Adrenal gland (tissue), 12 donors: ENCODE results near the gene CRADD. TPM values are rescaled to one million over a fixed set of nuclear protein-coding genes. Genes with fewer than 3 reads are reported as not detected.

Experiments used
- DNase-seq, 7 donors: peaks; one replicate each; pipeline ENCODE4 v3.0.0-alpha.2; 2019 to 2020
- H3K27ac ChIP-seq, 5 donors: fragments of 200-600 bp; sonication (generic) in 4 of 5; 1 replicate in 3 of 5; 2 replicates in 2 of 5; pipeline versions ENCODE4 v1.5.1 to v1.8.0; 2016 to 2020; ENCODE audit warnings: mild to moderate bottlenecking in 1 of 5
- H3K27me3 ChIP-seq: fragments of 200-600 bp; 2 replicates; pipeline ENCODE4 v1.8.0; 2021
- H3K36me3 ChIP-seq, 2 donors: fragments of 200-600 bp; replicated peaks in 1 of 2; 1 replicate in 1 of 2; 2 replicates in 1 of 2; pipeline versions ENCODE4 v1.5.1 to v1.8.0; 2018 to 2022
- H3K4me1 ChIP-seq, 2 donors: fragments of 200-600 bp; replicated peaks in 1 of 2; 1 replicate in 1 of 2; 2 replicates in 1 of 2; pipeline versions ENCODE4 v1.5.1 to v1.8.0; 2018 to 2021
- H3K4me3 ChIP-seq, 4 donors: fragments of 200-600 bp; sonication (generic) in 3 of 4; one replicate each; pipeline ENCODE4 v1.5.1; 2016 to 2018
- H3K9me3 ChIP-seq, 3 donors: fragments of 200-600 bp; sonication (generic) in 1 of 3; replicated peaks in 1 of 3; 1 replicate in 2 of 3; 2 replicates in 1 of 3; pipeline versions ENCODE4 v1.5.1 to v1.8.0; 2016 to 2021
- POLR2A ChIP-seq, 2 donors: fragments of 450-650 bp; IDR thresholded peaks; one replicate each; pipeline ENCODE4 v1.6.1; 2017; ENCODE audit warnings: antibody characterized with exemption in 2 of 2, mild to moderate bottlenecking in 2 of 2, moderate library complexity in 1 of 2
- WGBS, 4 donors: extraction: QIAGEN DNeasy Blood & Tissue Kit in 2 of 4; methylation state at CpG; one replicate each; pipeline versions ENCODE4 v1.1.5 to v1.1.7; 2013 to 2017; 5-methylcytosine and 5-hydroxymethylcytosine counted together
- intact Hi-C, 2 donors: fragments of 100-400 bp; cut with DNase I; formaldehyde crosslinking; loops; one replicate each; pipeline versions ENCODE4 v1.14.1 to v1.15.0; 2022 to 2023
- polyA plus RNA-seq, 3 donors: library from polyadenylated mRNA; stranded (reverse); fragments of 200-250 nt in 2 of 3; fragments of 350-450 nt in 1 of 3; fragmentation: Illumina TruSeq in 1 of 3; extraction: RNeasy Lipid Tissue Mini Kit (QIAGEN cat#74804) in 1 of 3; gene quantifications; one replicate each; pipeline ENCODE4 v1.2.3, GENCODE V29; 2013 to 2014
- total RNA-seq, 9 donors: library from RNA; depleted of rRNA in 4 of 9; stranded (reverse); fragments of >200 nt in 4 of 9; fragments of 120-200 nt in 1 of 9; fragmentation: NEBNext Ultra II Directional in 1 of 9; extraction: Animal tissue kit (Norgen Biotek cat#: 25700) in 1 of 9; gene quantifications; one replicate each; pipeline versions ENCODE4 v1.1.0 to v1.2.4, GENCODE V29; 2013 to 2023
- TF ChIP-seq, protein P1 (sequence below), 6 experiments: fragments of 450-650 bp in 4 of 6; fragments of 200-600 bp in 2 of 6; sonication (generic) in 1 of 6; IDR thresholded peaks; 1 replicate in 5 of 6; 2 replicates in 1 of 6; pipeline versions ENCODE4 v1.5.1 to v1.8.0; 2016 to 2021; ENCODE audit warnings: antibody characterized with exemption in 6 of 6, mild to moderate bottlenecking in 2 of 6, moderate library complexity in 1 of 6
- donor health status: healthy with polysubstance abuse.
- donor health status: Bipolar disorder and iron deficiency.
- donor health status: DM: yes; HTN: yes; CAD: no.
- donor health status: DM: no; HTN: no; CAD: no.
- donor health status: DM: no; HTN: no; CAD: no.
- donor health status: DM: yes; HTN: yes; CAD: no.

CRADD gene
- total and polyA plus RNA-seq, 12 donors: 7.3 to 70.1 (median 35.8) TPM

DNA sequence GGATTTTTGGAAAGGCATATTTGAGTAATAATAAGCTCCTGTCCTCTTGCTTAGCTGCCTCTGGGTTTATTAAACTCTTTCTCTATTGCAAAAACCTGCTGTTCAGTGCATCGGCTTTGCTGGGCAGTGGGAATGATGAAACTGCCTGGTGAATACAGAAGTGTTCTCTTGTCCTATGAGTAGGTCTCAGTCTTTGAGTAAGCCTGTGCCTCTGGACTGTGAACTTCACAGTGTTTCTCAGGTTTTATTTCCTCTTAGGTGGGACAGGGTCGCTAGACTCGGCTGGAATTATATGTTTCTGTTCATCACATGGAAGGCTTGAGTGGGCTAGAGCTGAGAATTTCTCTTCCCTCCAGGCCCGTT, 46.4 kb downstream of the CRADD start:
- no peak for DNase-seq
- WGBS, 4 donors: 95 to 100% (median 98%) methylated on average over 4 of the region's 4 CpGs
- intact Hi-C loops: no loop called here
- H3K4me1 ChIP-seq: peaks cover 0 to 13% of the 10 kb centered on the region in 2 donors
- no peaks in the 10 kb centered on the region for H3K36me3 ChIP-seq
- no peak for TF ChIP-seq POLR2A (IDR thresholded peaks at IDR 0.05)
- TF ChIP-seq, protein P1, sequence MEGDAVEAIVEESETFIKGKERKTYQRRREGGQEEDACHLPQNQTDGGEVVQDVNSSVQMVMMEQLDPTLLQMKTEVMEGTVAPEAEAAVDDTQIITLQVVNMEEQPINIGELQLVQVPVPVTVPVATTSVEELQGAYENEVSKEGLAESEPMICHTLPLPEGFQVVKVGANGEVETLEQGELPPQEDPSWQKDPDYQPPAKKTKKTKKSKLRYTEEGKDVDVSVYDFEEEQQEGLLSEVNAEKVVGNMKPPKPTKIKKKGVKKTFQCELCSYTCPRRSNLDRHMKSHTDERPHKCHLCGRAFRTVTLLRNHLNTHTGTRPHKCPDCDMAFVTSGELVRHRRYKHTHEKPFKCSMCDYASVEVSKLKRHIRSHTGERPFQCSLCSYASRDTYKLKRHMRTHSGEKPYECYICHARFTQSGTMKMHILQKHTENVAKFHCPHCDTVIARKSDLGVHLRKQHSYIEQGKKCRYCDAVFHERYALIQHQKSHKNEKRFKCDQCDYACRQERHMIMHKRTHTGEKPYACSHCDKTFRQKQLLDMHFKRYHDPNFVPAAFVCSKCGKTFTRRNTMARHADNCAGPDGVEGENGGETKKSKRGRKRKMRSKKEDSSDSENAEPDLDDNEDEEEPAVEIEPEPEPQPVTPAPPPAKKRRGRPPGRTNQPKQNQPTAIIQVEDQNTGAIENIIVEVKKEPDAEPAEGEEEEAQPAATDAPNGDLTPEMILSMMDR (IDR thresholded peaks at IDR 0.05): no peak
- H3K9me3 ChIP-seq: no peaks in the 10 kb centered on the region
- no peaks in the 10 kb centered on the region for H3K27me3 ChIP-seq
- no peak overlapping the region for H3K27ac ChIP-seq
- H3K4me3 ChIP-seq: no peak overlapping the region

DNA sequence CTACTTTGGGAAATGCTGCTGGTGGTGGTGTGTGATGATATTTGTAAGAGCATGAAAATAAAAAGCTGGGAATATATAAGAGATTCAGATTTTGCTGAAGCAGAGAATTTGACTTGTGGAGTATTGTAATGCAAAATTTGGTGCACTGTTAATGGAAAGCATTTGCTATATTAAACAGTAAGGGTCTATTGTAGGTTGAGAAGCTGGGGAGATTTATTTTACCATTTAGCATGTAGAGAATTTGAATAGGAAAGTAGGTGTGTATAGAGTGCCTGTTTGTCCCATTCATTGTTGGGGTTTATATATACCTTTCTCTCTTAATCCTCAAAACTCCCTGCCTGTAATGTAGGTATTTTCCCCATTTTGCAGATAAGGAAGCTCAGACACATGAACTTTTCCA, 48.4 kb downstream of the CRADD start:
- Histone ChIP-seq H3K4me3 (no peak overlapping the region), H3K9me3 (no peaks in the 10 kb centered on the region), H3K4me1 (peaks cover 0 to 13% of the 10 kb centered on the region in 2 donors), H3K27ac (no peak overlapping the region), H3K27me3 (no peaks in the 10 kb centered on the region), H3K36me3 (no peaks in the 10 kb centered on the region)
- TF ChIP-seq, protein P1 (IDR thresholded peaks at IDR 0.05): no peak
- TF ChIP-seq POLR2A (IDR thresholded peaks at IDR 0.05): no peak
- intact Hi-C loops: no loop called here
- no peak for DNase-seq

DNA sequence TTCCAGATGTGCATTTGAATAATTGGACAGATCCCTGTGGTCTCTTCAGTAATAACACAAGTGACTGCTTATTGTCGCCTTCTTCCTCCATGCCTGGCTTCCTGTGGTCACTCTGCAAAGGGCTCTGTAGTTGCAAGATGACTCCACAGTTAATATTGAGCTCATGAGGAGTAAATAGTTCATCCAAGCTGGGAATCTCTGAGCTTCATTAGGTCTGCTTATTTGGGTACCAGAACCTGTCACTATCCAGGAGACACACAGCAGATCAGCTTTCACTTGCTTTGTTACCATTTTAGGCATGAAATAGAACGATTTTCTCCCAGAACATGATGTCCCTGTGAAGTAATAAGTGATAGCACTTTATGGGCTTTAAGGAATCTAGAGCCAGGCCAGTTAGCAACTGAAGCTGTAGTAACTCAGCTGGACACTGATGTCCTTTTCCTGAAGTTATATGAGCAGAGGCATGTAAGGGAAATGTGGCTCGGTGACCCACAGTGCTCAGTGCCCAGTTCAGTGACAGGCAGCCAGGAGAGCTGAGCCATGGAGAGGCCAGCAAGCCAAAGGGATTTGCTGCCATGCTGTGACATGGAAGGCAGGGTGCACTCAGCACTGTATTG, 50.1 kb downstream of the CRADD start:
- Histone ChIP-seq H3K27ac (peak overlapping the region in 2 of 5 donors; percentile 9 to 23), H3K9me3 (no peaks in the 10 kb centered on the region), H3K4me3 (no peak overlapping the region), H3K27me3 (no peaks in the 10 kb centered on the region), H3K36me3 (no peaks in the 10 kb centered on the region), H3K4me1 (peaks cover 0 to 13% of the 10 kb centered on the region in 2 donors)
- intact Hi-C loops: no loop called here
- TF ChIP-seq, protein P1 (IDR thresholded peaks at IDR 0.05): no peak
- TF ChIP-seq POLR2A (IDR thresholded peaks at IDR 0.05): no peak
- DNase-seq: no peak
- WGBS, 4 donors: 57 to 75% (median 70%) methylated on average over 3 of the region's 3 CpGs

DNA sequence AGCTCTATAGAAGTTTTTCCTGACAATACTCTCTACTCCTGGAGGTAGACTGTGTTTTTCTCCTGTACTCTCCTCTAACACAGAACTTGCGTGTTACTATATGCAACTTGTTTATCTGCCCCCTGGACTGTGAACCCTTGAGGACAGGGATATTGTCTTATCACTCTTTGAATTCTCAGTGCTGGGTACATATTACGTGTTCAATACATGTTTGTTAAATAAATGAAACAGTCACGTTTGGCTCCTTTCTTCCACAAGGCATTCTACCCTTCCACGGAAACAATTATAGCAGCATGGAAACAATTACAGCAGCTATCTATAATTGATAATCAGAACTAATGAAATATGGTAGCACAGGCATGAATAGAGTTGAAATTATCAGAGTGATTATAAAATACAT, 50.7 kb downstream of the CRADD start:
- no peak for DNase-seq
- intact Hi-C loops: no loop called here
- peaks cover 0 to 12% of the 10 kb centered on the region in 2 donors for H3K4me1 ChIP-seq
- H3K27me3 ChIP-seq: no peaks in the 10 kb centered on the region
- no peaks in the 10 kb centered on the region for H3K36me3 ChIP-seq
- WGBS, 4 donors: 91 to 94% (median 93%) methylated on average over 4 of the region's 4 CpGs
- H3K9me3 ChIP-seq: no peaks in the 10 kb centered on the region
- TF ChIP-seq, protein P1 (IDR thresholded peaks at IDR 0.05): no peak
- TF ChIP-seq POLR2A (IDR thresholded peaks at IDR 0.05): no peak
- no peak overlapping the region for H3K4me3 ChIP-seq
- H3K27ac ChIP-seq: peak overlapping the region in 2 of 5 donors; percentile 9 to 23
